IPS-20b (cell line): ENCODE measurements around the gene ATN1.
A peak's percentile ranks its signal among the peaks of the same experiment; 100 is the strongest.

Experiments
- H3K27ac ChIP-seq: one replicate; pipeline ENCODE4 v1.5.1; 2013; ENCODE audit warnings: low read length
- H3K27me3 ChIP-seq: 2 replicates; pipeline ENCODE4 v1.6.1; 2013; ENCODE audit warnings: mild to moderate bottlenecking, low read length, inconsistent platforms; ENCODE audit not compliant: insufficient read depth
- H3K36me3 ChIP-seq: 2 replicates; pipeline ENCODE4 v1.6.1; 2013; ENCODE audit warnings: low read depth, mild to moderate bottlenecking, inconsistent platforms, low read length, moderate library complexity; ENCODE audit not compliant: insufficient read depth
- H3K4me1 ChIP-seq: 2 replicates; pipeline ENCODE4 v1.6.1; 2013; ENCODE audit warnings: mild to moderate bottlenecking, control low read depth, inconsistent platforms, low read length, moderate library complexity; ENCODE audit not compliant: insufficient read depth
- H3K4me3 ChIP-seq: 2 replicates; pipeline ENCODE4 v1.5.1; 2013; ENCODE audit warnings: mild to moderate bottlenecking, low read length, inconsistent platforms
- H3K9ac ChIP-seq: 2 replicates; pipeline ENCODE4 v1.6.1; 2013; ENCODE audit warnings: low read depth, mild to moderate bottlenecking, inconsistent platforms, low read length, moderate library complexity
- H3K9me3 ChIP-seq: 2 replicates; pipeline ENCODE4 v1.6.1; 2013; ENCODE audit warnings: mild to moderate bottlenecking, low read depth, low read length, inconsistent platforms; ENCODE audit not compliant: insufficient read depth

ATN1 gene

DNA sequence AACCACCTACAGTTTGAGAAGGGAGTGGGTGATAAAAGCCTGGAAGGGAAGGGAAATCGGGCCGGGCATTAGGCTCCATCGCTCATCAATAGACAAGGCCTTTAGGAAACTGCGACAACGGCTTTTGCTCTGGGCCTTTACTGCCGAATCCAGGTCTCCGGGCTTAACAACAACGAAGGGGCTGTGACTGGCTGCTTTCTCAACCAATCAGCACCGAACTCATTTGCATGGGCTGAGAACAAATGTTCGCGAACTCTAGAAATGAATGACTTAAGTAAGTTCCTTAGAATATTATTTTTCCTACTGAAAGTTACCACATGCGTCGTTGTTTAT is 15.6 kb downstream of the ATN1 start:
- peak overlapping the region; percentile 45 for H3K27ac ChIP-seq
- H3K9me3 ChIP-seq: no peaks in the 10 kb centered on the region
- H3K4me1 ChIP-seq: peaks cover 18% of the 10 kb centered on the region
- peak overlapping the region; percentile 96 for H3K9ac ChIP-seq
- H3K36me3 ChIP-seq: peaks cover 32% of the 10 kb centered on the region
- peak overlapping the region; percentile 91; the same call in 1 of the 2 replicates for H3K4me3 ChIP-seq
- H3K27me3 ChIP-seq: no peaks in the 10 kb centered on the region

DNA sequence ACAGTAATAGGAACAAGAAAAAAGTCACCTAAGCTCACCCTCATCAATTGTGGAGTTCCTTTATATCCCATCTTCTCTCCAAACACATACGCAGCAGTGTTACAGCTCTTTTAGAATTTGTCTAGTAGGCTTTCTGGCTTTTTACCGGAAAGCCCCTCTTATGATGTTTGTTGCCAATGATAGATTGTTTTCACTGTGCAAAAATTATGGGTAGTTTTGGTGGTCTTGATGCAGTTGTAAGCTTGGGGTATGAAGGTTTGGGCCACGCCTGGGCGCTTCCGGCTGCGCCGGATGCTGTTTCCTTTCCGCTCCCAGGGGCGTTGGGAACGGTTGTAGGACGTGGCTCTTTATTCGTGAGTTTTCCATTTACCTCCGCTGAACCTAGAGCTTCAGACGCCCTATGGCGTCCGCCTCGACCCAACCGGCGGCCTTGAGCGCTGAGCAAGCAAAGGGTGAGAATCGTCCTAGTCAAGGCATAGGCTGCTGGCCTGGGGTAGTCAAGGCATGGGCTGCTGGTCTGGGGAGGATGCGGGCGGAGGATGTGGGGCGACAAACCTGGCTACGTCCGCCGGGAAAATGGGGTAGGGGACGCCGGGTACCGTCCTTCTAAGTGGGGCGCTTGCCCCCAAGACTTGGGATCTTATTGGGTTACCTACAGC is 16.1 kb downstream of the ATN1 start, which contains the start of the genes C12orf57 and RNU7-1:
Gene C12orf57, plus strand, starts transcription at position 301 of the 659 bp plus-strand sequence. Its CDS starts 100 bp downstream, at position 401.
Gene RNU7-1, plus strand, starts transcription at position 95 of the 659 bp plus-strand sequence.
- Histone ChIP-seq H3K36me3 (peaks cover 27% of the 10 kb centered on the region), H3K27me3 (no peaks in the 10 kb centered on the region), H3K9me3 (no peaks in the 10 kb centered on the region), H3K9ac (peak within 1 kb of the TSS; percentile 96), H3K4me3 (peak within 1 kb of the TSS; percentile 91), H3K27ac (peak within 1 kb of the TSS; percentile 92), H3K4me1 (peaks cover 17% of the 10 kb centered on the region)

GRCh38 chr12:6944381-6945186 is 16.8 kb downstream of the ATN1 start:
- Histone ChIP-seq H3K4me1 (peaks cover 17% of the 10 kb centered on the region), H3K36me3 (peaks cover 20% of the 10 kb centered on the region), H3K9ac (peak overlapping the region; percentile 96), H3K27ac (peak overlapping the region; percentile 92), H3K4me3 (peak overlapping the region; percentile 91), H3K27me3 (no peaks in the 10 kb centered on the region), H3K9me3 (no peaks in the 10 kb centered on the region)

GRCh38 chr12:6945613-6946012 is 17.9 kb downstream of the ATN1 start:
- peak overlapping the region; percentile 91 for H3K4me3 ChIP-seq
- no peaks in the 10 kb centered on the region for H3K9me3 ChIP-seq
- peak overlapping the region; percentile 71; the same call in 1 of the 2 replicates for H3K9ac ChIP-seq
- H3K27ac ChIP-seq: no peak overlapping the region
- H3K4me1 ChIP-seq: peaks cover 17% of the 10 kb centered on the region
- H3K27me3 ChIP-seq: no peaks in the 10 kb centered on the region
- peaks cover 12% of the 10 kb centered on the region for H3K36me3 ChIP-seq

DNA sequence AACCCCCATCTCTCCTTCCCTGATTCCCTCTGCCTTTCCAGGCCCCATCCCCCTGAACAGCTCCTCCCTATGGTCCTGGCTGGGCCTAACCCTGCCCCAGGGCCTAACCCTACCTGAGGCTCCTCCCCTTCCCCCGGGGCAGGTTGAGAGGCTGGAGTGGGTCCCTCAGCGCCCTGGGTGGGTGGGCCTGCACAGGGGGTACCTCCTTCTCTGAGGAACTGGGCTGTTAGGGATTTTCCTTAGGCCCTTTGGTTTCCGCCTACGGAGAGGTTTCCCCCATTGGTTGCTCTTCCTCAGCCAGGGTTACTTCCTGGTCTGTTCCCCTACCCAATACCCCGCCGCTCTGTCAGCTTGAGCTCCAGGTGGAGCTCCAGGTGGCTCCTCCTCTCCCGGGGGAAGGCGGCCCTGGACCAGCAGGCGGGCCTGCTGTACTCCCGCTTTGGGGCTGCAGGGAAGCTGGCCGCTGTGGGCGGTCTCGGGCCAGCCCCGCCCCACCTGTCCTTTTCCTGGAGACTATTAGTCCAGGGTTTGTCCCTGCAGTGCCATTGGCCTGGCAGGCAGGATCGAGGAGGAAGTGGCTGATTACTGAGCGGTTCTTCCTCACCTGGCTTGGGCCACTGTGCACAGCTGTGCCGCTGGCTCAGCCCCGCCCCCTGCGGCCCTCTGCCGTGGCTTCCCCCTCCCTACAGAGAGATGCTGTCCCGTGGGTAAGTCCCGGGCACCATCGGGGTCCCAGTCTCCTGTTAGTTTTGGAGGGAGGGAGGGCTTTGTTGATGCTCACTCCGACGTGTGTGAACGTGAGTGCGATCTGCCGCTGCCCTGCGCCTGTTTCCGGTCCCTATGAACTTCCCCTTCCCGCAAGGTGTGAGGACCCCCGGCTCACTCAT is 18.5 kb downstream of the ATN1 start:
- Histone ChIP-seq H3K4me3 (peak overlapping the region; percentile 91), H3K27me3 (no peaks in the 10 kb centered on the region), H3K27ac (peak overlapping the region; percentile 16), H3K9me3 (no peaks in the 10 kb centered on the region), H3K9ac (peak overlapping the region; percentile 71; the same call in 1 of the 2 replicates), H3K4me1 (peaks cover 17% of the 10 kb centered on the region), H3K36me3 (peaks cover 5% of the 10 kb centered on the region)

DNA sequence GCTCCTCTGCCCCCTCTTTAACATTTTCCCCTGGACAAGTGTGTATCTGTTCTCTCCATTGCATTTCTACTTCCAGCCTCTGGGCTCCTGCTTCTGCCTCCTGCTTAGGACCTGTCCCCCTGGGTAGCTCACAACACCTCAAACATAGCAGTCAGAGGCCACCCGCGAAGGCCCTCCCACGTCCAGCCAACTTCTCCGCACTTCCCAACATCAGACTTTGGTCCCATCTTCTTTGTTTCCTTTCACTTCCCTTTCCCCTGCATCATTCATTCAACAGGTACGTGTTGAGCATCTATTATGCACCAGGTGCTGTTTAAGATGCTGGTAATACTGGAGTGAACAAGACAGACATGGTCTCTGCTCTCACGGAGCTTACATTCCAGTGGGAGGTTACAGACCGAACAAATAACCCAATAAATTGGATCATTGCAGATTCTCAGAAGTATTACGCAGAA is 19.2 kb downstream of the ATN1 start:
- H3K9ac ChIP-seq: peak overlapping the region; percentile 71; the same call in 1 of the 2 replicates
- H3K4me1 ChIP-seq: peaks cover 17% of the 10 kb centered on the region
- no peaks in the 10 kb centered on the region for H3K36me3 ChIP-seq
- H3K9me3 ChIP-seq: no peaks in the 10 kb centered on the region
- H3K27ac ChIP-seq: peak overlapping the region; percentile 16
- no peaks in the 10 kb centered on the region for H3K27me3 ChIP-seq
- H3K4me3 ChIP-seq: peak overlapping the region; percentile 91

DNA sequence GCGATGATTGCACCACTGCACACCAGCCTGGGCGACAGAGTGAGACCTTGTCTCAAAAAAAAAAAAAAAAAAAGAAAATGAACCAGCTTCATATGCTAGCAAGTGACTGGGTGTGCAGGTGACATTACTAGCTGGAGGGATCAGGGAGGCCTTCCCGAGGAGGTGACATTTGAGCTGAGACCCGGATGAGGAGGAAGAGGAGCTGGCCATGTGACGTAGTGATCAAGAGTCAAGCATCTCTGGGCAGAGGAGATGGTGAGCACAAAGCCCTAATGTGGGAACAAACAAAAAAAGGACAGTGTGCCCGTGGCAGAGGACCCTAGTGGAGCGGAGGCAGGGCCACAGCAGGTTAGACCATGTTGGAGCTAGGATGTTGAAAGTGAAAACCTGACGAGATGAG is 19.9 kb downstream of the ATN1 start:
- H3K27ac ChIP-seq: no peak overlapping the region
- H3K9me3 ChIP-seq: no peaks in the 10 kb centered on the region
- no peak overlapping the region for H3K4me3 ChIP-seq
- peaks cover 17% of the 10 kb centered on the region for H3K4me1 ChIP-seq
- no peaks in the 10 kb centered on the region for H3K36me3 ChIP-seq
- no peaks in the 10 kb centered on the region for H3K27me3 ChIP-seq
- no peak overlapping the region for H3K9ac ChIP-seq

GRCh38 chr12:6948873-6949594 is 21.3 kb downstream of the ATN1 start:
- no peak overlapping the region for H3K4me3 ChIP-seq

DNA sequence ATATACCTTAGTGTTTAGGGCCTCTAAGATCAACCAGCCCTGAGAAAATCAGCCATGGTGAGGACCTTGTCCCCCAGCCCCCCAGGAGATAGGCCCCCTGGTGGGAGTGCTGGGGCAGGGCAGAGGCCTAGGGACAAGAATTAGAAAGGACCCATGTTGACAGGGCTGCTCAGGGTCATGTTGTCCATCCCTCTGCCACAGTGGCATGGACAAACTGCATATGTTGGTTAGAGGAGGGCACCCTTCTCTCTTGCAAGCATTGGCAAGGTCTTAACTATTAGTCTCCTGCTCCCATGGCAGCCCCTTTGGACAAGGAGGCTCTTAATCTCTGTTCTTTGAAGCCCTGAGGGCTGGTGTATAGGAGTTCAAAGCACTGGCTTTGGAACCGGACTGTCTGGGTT is 22.6 kb downstream of the ATN1 start:
- H3K27me3 ChIP-seq: no peaks in the 10 kb centered on the region
- H3K9ac ChIP-seq: no peak overlapping the region
- no peak overlapping the region for H3K27ac ChIP-seq
- H3K36me3 ChIP-seq: no peaks in the 10 kb centered on the region
- peaks cover 13% of the 10 kb centered on the region for H3K4me1 ChIP-seq
- H3K4me3 ChIP-seq: no peak overlapping the region
- no peaks in the 10 kb centered on the region for H3K9me3 ChIP-seq

More at GRCh38 chr12:6948873-6949594, 21.3 kb downstream of the ATN1 start:
- Histone ChIP-seq H3K4me1 (peaks cover 19% of the 10 kb centered on the region), H3K9ac (no peak overlapping the region), H3K27me3 (no peaks in the 10 kb centered on the region), H3K36me3 (no peaks in the 10 kb centered on the region), H3K27ac (no peak overlapping the region), H3K9me3 (no peaks in the 10 kb centered on the region)

DNA sequence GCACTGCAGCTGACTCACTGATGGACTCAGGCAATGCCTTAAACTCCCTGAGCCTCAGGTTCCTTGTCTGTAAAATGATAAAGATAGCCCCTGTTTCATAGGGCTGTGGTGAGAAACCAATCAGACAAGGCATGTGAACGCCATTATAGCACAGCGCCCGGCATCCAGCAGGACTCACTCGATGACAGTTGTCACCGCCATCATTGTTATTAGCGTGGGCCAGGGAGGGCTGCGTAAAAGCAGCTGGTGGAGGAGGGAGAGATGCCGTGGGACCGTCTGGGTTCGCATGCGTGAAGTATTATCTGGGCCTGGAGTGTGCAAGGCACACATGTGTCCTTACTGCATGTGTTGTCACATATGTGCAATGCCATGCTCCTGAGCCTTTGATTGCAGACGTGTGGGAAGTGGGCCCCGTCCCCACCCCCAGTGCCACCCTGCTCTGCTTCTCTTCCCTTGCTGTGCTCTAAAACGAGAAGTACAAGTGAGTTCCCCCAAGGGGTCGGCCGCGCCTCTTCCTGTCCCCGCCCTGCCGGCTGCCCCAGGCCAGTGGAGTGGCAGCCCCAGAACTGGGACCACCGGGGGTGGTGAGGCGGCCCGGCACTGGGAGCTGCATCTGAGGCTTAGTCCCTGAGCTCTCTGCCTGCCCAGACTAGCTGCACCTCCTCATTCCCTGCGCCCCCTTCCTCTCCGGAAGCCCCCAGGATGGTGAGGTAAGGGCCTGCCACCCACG is 23.2 kb downstream of the ATN1 start, which contains the start of gene PTPN6:
Gene PTPN6, plus strand, starts transcription at position 546 of the 730 bp plus-strand sequence. Its CDS starts 157 bp downstream, at position 703.
- H3K4me1 ChIP-seq: peaks cover 7% of the 10 kb centered on the region; the same call in 1 of the 2 replicates
- no peak within 1 kb of the TSS for H3K9ac ChIP-seq
- H3K4me3 ChIP-seq: no peak within 1 kb of the TSS

More for the DNA sequence above, 23.2 kb downstream of the ATN1 start, which contains the start of gene PTPN6:
- no peaks in the 10 kb centered on the region for H3K36me3 ChIP-seq
- H3K27me3 ChIP-seq: no peaks in the 10 kb centered on the region
- no peak within 1 kb of the TSS for H3K27ac ChIP-seq
- no peaks in the 10 kb centered on the region for H3K9me3 ChIP-seq
